ENCODE measurements around the gene ARHGAP6.

Gene ARHGAP6

DNA sequence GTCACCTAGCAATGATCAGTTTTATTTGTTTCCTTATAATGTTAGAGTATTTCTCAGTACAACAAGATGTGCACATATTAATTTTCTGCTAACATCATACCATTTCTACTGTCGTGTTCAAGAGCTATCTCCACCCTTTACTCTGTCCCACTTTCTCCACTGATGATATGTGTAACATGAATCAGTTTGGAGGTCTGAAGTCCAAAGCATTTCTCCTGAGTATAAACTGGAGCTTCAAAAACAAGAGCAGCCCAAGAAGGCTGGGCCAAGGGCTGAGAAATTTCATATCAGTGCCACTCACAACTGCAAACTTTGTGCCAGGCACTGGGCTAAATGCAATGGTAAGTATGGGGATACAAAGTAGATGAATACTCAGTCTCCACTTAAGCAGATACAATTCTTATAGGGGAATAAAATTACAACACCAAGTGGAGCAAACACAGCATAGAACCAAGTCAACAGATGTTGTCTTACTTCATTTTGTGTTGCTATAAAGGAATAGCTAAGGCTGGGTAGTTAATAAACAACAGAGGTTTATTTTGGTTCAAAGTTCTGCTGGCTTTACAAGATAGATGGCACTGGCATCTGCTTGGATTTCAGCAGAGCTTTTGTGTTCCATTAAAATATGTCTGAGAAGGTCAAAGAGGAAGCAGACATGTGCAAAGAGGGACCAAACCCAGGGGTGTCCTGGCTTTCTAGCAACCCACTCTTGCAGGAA, 328.3 kb downstream of the ARHGAP6 start:
- no peak overlapping the region for H3K27ac ChIP-seq (ENCODE audit: low read depth, low read length)
- no peaks in the 10 kb centered on the region for H3K9me3 ChIP-seq (ENCODE audit: low read length)

GRCh38 chrX:11336201-11336600, 329.5 kb downstream of the ARHGAP6 start:
- Histone ChIP-seq H3K9ac (ENCODE audit: low read length) (no peak overlapping the region), H3K4me1 (ENCODE audit: insufficient read depth, low read length) (no peaks in the 10 kb centered on the region), H3K4me3 (ENCODE audit: low read depth in 1 of 2, low read length in 2 of 2) (no peak overlapping the region), H3K27ac (ENCODE audit: low read depth, low read length) (no peak overlapping the region), H3K36me3 (ENCODE audit: insufficient read depth, low read length) (no peaks in the 10 kb centered on the region), H3K9me3 (ENCODE audit: low read length) (no peaks in the 10 kb centered on the region), H3K27me3 (ENCODE audit: control insufficient read depth in 1 of 2, insufficient read depth in 2 of 2, low read length in 2 of 2) (no peaks in the 10 kb centered on the region)

More for the DNA sequence above, 328.3 kb downstream of the ARHGAP6 start:
- Histone ChIP-seq H3K27me3 (ENCODE audit: control insufficient read depth in 1 of 2, insufficient read depth in 2 of 2, low read length in 2 of 2) (no peaks in the 10 kb centered on the region), H3K4me1 (ENCODE audit: insufficient read depth, low read length) (peaks cover 9% of the 10 kb centered on the region), H3K9ac (ENCODE audit: low read length) (no peak overlapping the region), H3K36me3 (ENCODE audit: insufficient read depth, low read length) (no peaks in the 10 kb centered on the region), H3K4me3 (ENCODE audit: low read depth in 1 of 2, low read length in 2 of 2) (no peak overlapping the region)

- Histone ChIP-seq H3K27ac (ENCODE audit: low read depth, low read length) (no peak overlapping the region), H3K36me3 (ENCODE audit: insufficient read depth, low read length) (no peaks in the 10 kb centered on the region), H3K9me3 (ENCODE audit: low read length) (no peaks in the 10 kb centered on the region), H3K9ac (ENCODE audit: low read length) (no peak overlapping the region), H3K4me1 (ENCODE audit: insufficient read depth, low read length) (no peaks in the 10 kb centered on the region), H3K27me3 (ENCODE audit: control insufficient read depth in 1 of 2, insufficient read depth in 2 of 2, low read length in 2 of 2) (no peaks in the 10 kb centered on the region), H3K4me3 (ENCODE audit: low read depth in 1 of 2, low read length in 2 of 2) (no peak overlapping the region)
These were observed 331.6 kb downstream of the ARHGAP6 start for GRCh38 chrX:11334165-11334564.

DNA sequence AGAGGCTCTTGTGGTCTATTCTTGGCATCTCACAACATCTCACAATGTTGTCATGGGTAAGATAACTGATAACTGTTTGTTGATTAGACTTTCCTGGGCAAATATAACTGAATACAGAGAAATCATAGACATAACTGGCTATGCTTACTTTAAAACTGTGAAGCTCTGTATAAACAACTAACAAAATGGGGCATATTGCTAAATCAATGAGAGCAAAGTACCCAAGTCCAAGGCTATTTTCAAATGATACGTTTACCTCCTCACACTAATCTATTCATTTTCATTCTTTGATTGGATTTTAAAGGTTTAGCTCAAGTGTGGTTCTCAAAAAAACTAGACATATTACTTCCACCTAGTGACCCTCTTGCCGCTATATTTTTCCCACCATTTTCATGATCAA, 333.9 kb downstream of the ARHGAP6 start:
- Histone ChIP-seq H3K4me1 (ENCODE audit: insufficient read depth, low read length) (no peaks in the 10 kb centered on the region), H3K4me3 (ENCODE audit: low read depth in 1 of 2, low read length in 2 of 2) (no peak overlapping the region), H3K9ac (ENCODE audit: low read length) (no peak overlapping the region), H3K27me3 (ENCODE audit: control insufficient read depth in 1 of 2, insufficient read depth in 2 of 2, low read length in 2 of 2) (no peaks in the 10 kb centered on the region), H3K27ac (ENCODE audit: low read depth, low read length) (no peak overlapping the region), H3K9me3 (ENCODE audit: low read length) (no peaks in the 10 kb centered on the region), H3K36me3 (ENCODE audit: insufficient read depth, low read length) (no peaks in the 10 kb centered on the region)

DNA sequence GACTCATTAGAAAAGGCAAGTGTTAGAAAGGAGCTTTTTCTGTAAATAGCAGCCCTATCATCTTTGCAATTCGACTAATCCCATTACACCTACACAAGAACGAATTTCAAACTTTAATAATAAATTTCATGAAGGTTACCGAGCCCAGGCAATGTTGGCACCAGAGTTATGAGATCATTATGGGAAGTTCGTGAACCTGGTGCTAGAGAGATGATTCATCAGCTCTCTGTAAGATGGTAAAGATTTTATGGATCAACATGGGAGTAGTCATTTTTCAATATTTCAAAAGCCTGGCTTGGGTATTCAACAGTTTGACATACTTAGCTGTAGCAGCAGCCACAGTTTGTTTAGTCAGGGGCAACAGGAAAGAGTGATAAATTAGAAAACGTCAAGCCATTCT, 336.7 kb downstream of the ARHGAP6 start:
- no peaks in the 10 kb centered on the region for H3K36me3 ChIP-seq (ENCODE audit: insufficient read depth, low read length)
- H3K27ac ChIP-seq (ENCODE audit: low read depth, low read length), result no peak overlapping the region
- H3K27me3 ChIP-seq (ENCODE audit: control insufficient read depth in 1 of 2, insufficient read depth in 2 of 2, low read length in 2 of 2), result no peaks in the 10 kb centered on the region
- no peaks in the 10 kb centered on the region for H3K9me3 ChIP-seq (ENCODE audit: low read length)
- H3K9ac ChIP-seq (ENCODE audit: low read length), result no peak overlapping the region
- H3K4me1 ChIP-seq (ENCODE audit: insufficient read depth, low read length), result no peaks in the 10 kb centered on the region
- no peak overlapping the region for H3K4me3 ChIP-seq (ENCODE audit: low read depth in 1 of 2, low read length in 2 of 2)

DNA sequence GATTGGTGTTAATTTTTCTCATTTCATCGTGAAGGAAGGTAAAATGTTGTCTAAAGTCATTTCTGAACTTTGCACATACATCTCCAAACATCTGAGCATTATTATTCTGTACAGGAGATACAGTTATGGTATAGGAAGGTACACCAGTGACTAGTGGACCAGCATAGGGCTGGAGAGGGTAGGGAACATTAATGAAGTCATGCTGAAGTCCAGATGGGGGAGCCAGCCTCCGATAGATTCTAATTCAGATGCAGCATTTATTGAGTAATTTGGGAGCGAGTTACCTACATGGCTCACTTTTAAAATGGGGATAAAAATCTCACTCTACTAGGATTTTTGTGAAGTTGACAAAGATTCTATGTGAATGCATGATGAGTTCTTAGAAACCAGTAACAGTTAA, 337.6 kb downstream of the ARHGAP6 start:
- Histone ChIP-seq H3K9me3 (ENCODE audit: low read length) (no peaks in the 10 kb centered on the region), H3K9ac (ENCODE audit: low read length) (no peak overlapping the region), H3K27me3 (ENCODE audit: control insufficient read depth in 1 of 2, insufficient read depth in 2 of 2, low read length in 2 of 2) (no peaks in the 10 kb centered on the region), H3K36me3 (ENCODE audit: insufficient read depth, low read length) (no peaks in the 10 kb centered on the region), H3K4me3 (ENCODE audit: low read depth in 1 of 2, low read length in 2 of 2) (no peak overlapping the region), H3K27ac (ENCODE audit: low read depth, low read length) (no peak overlapping the region), H3K4me1 (ENCODE audit: insufficient read depth, low read length) (no peaks in the 10 kb centered on the region)

GRCh38 chrX:11321986-11322385, 343.7 kb downstream of the ARHGAP6 start:
- Histone ChIP-seq H3K27ac (ENCODE audit: low read depth, low read length) (no peak overlapping the region), H3K4me3 (ENCODE audit: low read depth in 1 of 2, low read length in 2 of 2) (no peak overlapping the region), H3K27me3 (ENCODE audit: control insufficient read depth in 1 of 2, insufficient read depth in 2 of 2, low read length in 2 of 2) (no peaks in the 10 kb centered on the region), H3K9ac (ENCODE audit: low read length) (no peak overlapping the region), H3K4me1 (ENCODE audit: insufficient read depth, low read length) (peaks cover 9% of the 10 kb centered on the region), H3K36me3 (ENCODE audit: insufficient read depth, low read length) (no peaks in the 10 kb centered on the region), H3K9me3 (ENCODE audit: low read length) (no peaks in the 10 kb centered on the region)

DNA sequence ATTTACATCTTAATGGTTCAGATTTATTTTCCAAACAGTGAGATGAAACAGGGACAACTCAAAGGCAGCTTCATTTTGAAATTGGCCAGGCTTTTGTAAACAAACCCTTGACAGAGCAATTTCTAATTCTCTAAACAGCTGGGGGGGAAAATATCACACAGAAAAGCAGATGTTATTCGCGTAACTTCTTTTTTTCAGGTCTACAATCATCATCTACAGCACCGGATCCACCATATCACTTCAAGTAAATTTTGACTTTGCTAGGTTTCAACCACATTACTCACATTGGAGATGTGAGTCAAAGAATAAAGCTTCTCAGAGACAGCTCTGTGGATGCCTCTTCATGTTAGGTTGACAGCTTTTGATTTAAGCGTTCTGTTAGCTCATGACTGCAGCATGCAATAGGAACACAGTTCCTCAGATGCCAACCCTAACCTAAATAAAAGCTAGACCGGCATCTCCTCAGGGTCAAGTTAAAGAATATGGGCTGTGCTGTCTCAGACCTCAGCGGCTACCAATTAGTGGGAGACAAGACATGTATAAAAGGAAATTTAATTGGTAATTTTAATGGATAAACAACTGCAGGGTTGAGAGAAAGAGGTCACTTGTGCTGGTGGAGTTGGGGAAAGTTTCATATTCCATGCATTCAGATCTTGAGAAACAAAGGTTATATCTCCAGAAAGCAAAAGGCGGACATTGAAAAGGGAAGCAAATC, 345.8 kb downstream of the ARHGAP6 start:
- no peaks in the 10 kb centered on the region for H3K36me3 ChIP-seq (ENCODE audit: insufficient read depth, low read length)
- H3K4me1 ChIP-seq (ENCODE audit: insufficient read depth, low read length), result peaks cover 9% of the 10 kb centered on the region
- no peak overlapping the region for H3K4me3 ChIP-seq (ENCODE audit: low read depth in 1 of 2, low read length in 2 of 2)
- no peaks in the 10 kb centered on the region for H3K9me3 ChIP-seq (ENCODE audit: low read length)
- H3K9ac ChIP-seq (ENCODE audit: low read length), result no peak overlapping the region
- no peaks in the 10 kb centered on the region for H3K27me3 ChIP-seq (ENCODE audit: control insufficient read depth in 1 of 2, insufficient read depth in 2 of 2, low read length in 2 of 2)
- no peak overlapping the region for H3K27ac ChIP-seq (ENCODE audit: low read depth, low read length)

DNA sequence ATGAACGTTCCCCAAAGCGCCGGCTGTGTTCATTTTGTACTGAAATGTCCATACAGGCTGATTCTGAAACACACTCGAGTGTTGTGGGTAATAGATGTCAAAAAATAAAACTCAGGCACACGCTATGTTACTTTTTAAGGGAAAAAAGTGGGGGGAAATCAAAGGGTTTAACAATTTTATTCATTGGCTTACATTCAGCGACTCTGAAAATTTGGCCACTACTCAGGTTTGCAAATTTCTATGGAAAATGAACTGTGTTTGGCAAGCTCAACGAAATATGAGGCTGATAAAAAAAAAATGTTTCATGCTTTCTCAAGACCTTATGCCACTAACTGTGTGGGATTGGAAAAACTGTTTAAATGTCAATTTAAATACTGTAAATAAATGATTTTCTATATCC, 354.0 kb downstream of the ARHGAP6 start:
- Histone ChIP-seq H3K9me3 (ENCODE audit: low read length) (no peaks in the 10 kb centered on the region), H3K27me3 (ENCODE audit: control insufficient read depth in 1 of 2, insufficient read depth in 2 of 2, low read length in 2 of 2) (no peaks in the 10 kb centered on the region), H3K27ac (ENCODE audit: low read depth, low read length) (no peak overlapping the region)

DNA sequence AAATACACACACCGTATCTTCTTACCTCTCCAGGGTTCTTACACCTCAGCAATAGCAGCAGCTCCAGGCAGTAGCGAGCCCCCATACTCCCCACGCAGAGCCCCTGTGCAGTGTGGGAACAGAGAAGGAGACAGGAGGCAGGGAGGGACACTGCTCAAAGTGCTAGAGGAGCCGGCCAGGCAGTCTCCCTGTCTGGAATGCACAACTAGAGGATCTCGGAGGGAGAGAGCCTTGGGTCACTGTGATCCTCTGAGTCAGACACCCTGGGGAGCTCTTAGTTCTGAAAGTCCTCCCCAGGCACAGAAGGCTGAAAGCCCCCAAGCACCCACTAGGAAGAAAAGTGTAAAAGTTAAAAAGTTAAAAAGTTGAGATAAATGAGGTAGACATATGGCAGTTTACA, 356.5 kb downstream of the ARHGAP6 start:
- no peak overlapping the region for H3K9ac ChIP-seq (ENCODE audit: low read length)

More for the DNA sequence above, 354.0 kb downstream of the ARHGAP6 start:
- H3K9ac ChIP-seq (ENCODE audit: low read length), result no peak overlapping the region
- H3K4me1 ChIP-seq (ENCODE audit: insufficient read depth, low read length), result no peaks in the 10 kb centered on the region
- no peak overlapping the region for H3K4me3 ChIP-seq (ENCODE audit: low read depth in 1 of 2, low read length in 2 of 2)
- H3K36me3 ChIP-seq (ENCODE audit: insufficient read depth, low read length), result no peaks in the 10 kb centered on the region

GRCh38 chrX:11305641-11306040, 360.1 kb downstream of the ARHGAP6 start:
- Histone ChIP-seq H3K4me1 (ENCODE audit: insufficient read depth, low read length) (peaks cover 7% of the 10 kb centered on the region), H3K27me3 (ENCODE audit: control insufficient read depth in 1 of 2, insufficient read depth in 2 of 2, low read length in 2 of 2) (no peaks in the 10 kb centered on the region), H3K27ac (ENCODE audit: low read depth, low read length) (no peak overlapping the region), H3K9me3 (ENCODE audit: low read length) (no peaks in the 10 kb centered on the region), H3K4me3 (ENCODE audit: low read depth in 1 of 2, low read length in 2 of 2) (no peak overlapping the region), H3K9ac (ENCODE audit: low read length) (no peak overlapping the region), H3K36me3 (ENCODE audit: insufficient read depth, low read length) (no peaks in the 10 kb centered on the region)

More for the DNA sequence above, 356.5 kb downstream of the ARHGAP6 start:
- Histone ChIP-seq H3K27me3 (ENCODE audit: control insufficient read depth in 1 of 2, insufficient read depth in 2 of 2, low read length in 2 of 2) (no peaks in the 10 kb centered on the region), H3K36me3 (ENCODE audit: insufficient read depth, low read length) (no peaks in the 10 kb centered on the region), H3K27ac (ENCODE audit: low read depth, low read length) (no peak overlapping the region), H3K9me3 (ENCODE audit: low read length) (no peaks in the 10 kb centered on the region), H3K4me3 (ENCODE audit: low read depth in 1 of 2, low read length in 2 of 2) (no peak overlapping the region), H3K4me1 (ENCODE audit: insufficient read depth, low read length) (no peaks in the 10 kb centered on the region)

DNA sequence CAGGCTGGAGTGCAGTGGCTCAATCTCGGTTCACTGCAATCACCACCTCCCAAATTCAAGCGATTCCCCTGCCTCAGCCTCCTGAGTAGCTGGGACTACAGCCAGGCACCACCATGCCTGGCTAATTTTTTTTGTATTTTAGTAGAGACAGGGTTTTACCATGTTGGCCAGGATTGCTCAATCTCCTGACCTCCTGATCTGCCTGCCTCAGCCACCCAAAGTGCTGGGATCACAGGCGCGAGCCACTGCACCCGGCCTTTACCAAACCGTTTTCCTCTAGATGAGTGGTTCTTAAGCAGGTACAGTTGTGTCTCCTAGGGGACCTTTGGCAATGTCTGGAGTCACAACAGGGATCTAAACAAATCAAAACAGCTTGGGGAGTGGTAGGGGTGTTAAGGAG, 360.9 kb downstream of the ARHGAP6 start:
- Histone ChIP-seq H3K9me3 (ENCODE audit: low read length) (no peaks in the 10 kb centered on the region), H3K36me3 (ENCODE audit: insufficient read depth, low read length) (no peaks in the 10 kb centered on the region), H3K27me3 (ENCODE audit: control insufficient read depth in 1 of 2, insufficient read depth in 2 of 2, low read length in 2 of 2) (no peaks in the 10 kb centered on the region), H3K4me1 (ENCODE audit: insufficient read depth, low read length) (peaks cover 7% of the 10 kb centered on the region), H3K27ac (ENCODE audit: low read depth, low read length) (no peak overlapping the region), H3K9ac (ENCODE audit: low read length) (no peak overlapping the region), H3K4me3 (ENCODE audit: low read depth in 1 of 2, low read length in 2 of 2) (no peak overlapping the region)
